MCF 10A (cell line): ENCODE data around the gene MYOZ3. TPM values are rescaled to one million over a fixed set of nuclear protein-coding genes. Genes with fewer than 3 reads are reported as not detected.
A peak's percentile ranks its signal among the peaks of the same experiment; 100 is the strongest.

Experiments
- BruUV-seq: library from RNA; stranded (reverse); fragments of 400-500 nt; replicated peaks from 2 replicates; lab custom pipeline; 2021; lab: Mats Ljungman, UMichigan
- CTCF ChIA-PET: fragments of 300-600 bp; sonication (Branson Sonifier 250); formaldehyde crosslinking; extraction: SDS; loops from one replicate; lab custom pipeline; 2021; ENCODE audit warnings: antibody characterized with exemption, inconsistent platforms; lab: Yijun Ruan, JAX
- POLR2A ChIA-PET: fragments of 300-600, 350-650 bp; sonication (Branson Sonifier 250); formaldehyde crosslinking; extraction: SDS; loops from one replicate; lab custom pipeline; 2020; ENCODE audit warnings: antibody characterized with exemption, inconsistent platforms; lab: Yijun Ruan, JAX
- DNase-seq: peaks from one replicate; pipeline ENCODE4 v3.0.0-alpha.2; 2018; ENCODE audit not compliant: unreplicated experiment
- H3K27ac Mint-ChIP-seq: one replicate; pipeline ENCODE4 v1.8.0; 2022; ENCODE audit warnings: mild to moderate bottlenecking, low read depth, mixed read lengths; ENCODE audit not compliant: unreplicated experiment
- H3K27me3 Mint-ChIP-seq: one replicate; pipeline ENCODE4 v1.8.0; 2022; ENCODE audit warnings: mixed read lengths; ENCODE audit not compliant: insufficient read depth, unreplicated experiment
- H3K36me3 Mint-ChIP-seq: one replicate; pipeline ENCODE4 v1.8.0; 2022; ENCODE audit warnings: mild to moderate bottlenecking, moderate library complexity, mixed read lengths; ENCODE audit not compliant: insufficient read depth, unreplicated experiment
- H3K4me1 Mint-ChIP-seq: one replicate; pipeline ENCODE4 v1.8.0; 2022; ENCODE audit warnings: mixed read lengths; ENCODE audit not compliant: insufficient read depth, unreplicated experiment
- H3K4me3 Mint-ChIP-seq: one replicate; pipeline ENCODE4 v1.8.0; 2022; ENCODE audit warnings: mild to moderate bottlenecking, moderate library complexity, mixed read lengths; ENCODE audit not compliant: unreplicated experiment
- H3K9me3 Mint-ChIP-seq: one replicate; pipeline ENCODE4 v1.8.0; 2022; ENCODE audit warnings: mixed read lengths; ENCODE audit not compliant: unreplicated experiment
- CTCF ChIP-seq: fragments of 200-600 bp; IDR thresholded peaks from one replicate; pipeline ENCODE4 v1.8.0; 2022; ENCODE audit warnings: antibody characterized with exemption, mild to moderate bottlenecking; ENCODE audit not compliant: unreplicated experiment
- intact Hi-C: fragments of 100-400 bp; cut with micrococcal nuclease; formaldehyde crosslinking; loops from 2 replicates; pipeline ENCODE4 v1.14.1; 2022
- total RNA-seq: library from RNA; stranded (reverse); gene quantifications from 2 replicates; pipeline ENCODE4 v1.2.3, GENCODE V29; 2022

The MYOZ3 gene
- total RNA-seq, 1 experiment from 2014 or later: not detected

DNA sequence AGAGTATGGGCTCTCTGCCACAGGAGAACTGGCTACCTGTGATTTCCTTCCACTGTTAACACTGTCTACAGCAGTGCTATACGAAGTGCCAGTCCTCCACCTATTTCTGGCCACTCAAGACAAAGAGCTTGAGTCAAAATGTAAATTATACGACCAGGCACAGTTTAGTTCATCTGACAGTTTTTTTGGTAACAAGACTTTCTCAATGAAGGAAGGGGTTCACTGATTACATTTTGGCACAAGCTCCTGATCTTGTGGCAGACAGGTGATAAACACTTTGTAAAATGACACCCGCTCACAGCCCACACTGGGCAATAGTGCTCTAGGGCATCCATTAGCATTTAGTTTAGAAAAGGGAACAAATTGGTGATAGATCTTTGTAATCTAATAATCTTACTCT, 31.2 kb downstream of the MYOZ3 start:
- no peak for TF ChIP-seq CTCF
- intact Hi-C loops: no loop called here
- ChIA-PET CTCF (interaction anchor here (2.0 kb wide), 1 partner anchor 8 kb away, joined by 12 read pairs; the partner anchor contains the start of gene RBM22), POLR2A (no interaction called here)
- no peaks in the 10 kb centered on the region for H3K9me3 Mint-ChIP-seq
- no peak overlapping the region for H3K27ac Mint-ChIP-seq
- H3K4me1 Mint-ChIP-seq: no peaks in the 10 kb centered on the region
- no peak for DNase-seq
- H3K4me3 Mint-ChIP-seq: no peak overlapping the region
- peaks cover 94% of the 10 kb centered on the region for H3K36me3 Mint-ChIP-seq
- H3K27me3 Mint-ChIP-seq: no peaks in the 10 kb centered on the region
- BruUV-seq: no TSS peak

DNA sequence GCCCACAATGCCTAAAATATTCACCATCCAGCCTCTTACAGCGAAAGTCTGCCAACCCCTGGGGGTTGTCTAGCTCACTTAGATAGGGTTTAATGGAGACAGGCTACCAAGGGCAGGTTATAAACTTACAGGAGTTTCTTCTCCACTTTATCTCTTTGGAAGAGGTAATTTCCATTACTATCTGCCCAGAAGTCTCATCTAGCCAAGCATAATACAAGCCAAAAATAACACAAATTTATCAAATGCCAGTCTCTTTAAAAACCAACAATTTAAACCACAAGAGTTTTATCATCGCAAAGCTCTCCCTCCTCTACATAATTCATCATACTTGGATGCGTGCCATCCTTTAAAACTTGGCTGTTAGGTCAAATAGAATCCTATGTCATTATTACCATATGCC, 33.6 kb downstream of the MYOZ3 start:
- H3K27ac Mint-ChIP-seq: no peak overlapping the region
- TF ChIP-seq CTCF: no peak
- intact Hi-C loops: no loop called here
- POLR2A ChIA-PET: interaction anchor here (0.7 to 1.8 kb wide), 4 partner anchors 8 to 35 kb away, joined by 3 to 4 read pairs (median 3); no protein-coding TSS in a partner anchor
- H3K9me3 Mint-ChIP-seq: no peaks in the 10 kb centered on the region
- CTCF ChIA-PET: interaction anchor here (0.6 to 2.4 kb wide), 6 partner anchors 37 to 660 kb away, joined by 3 to 14 read pairs (median 4); no protein-coding TSS in a partner anchor
- BruUV-seq: no TSS peak
- H3K27me3 Mint-ChIP-seq: no peaks in the 10 kb centered on the region
- peaks cover 93% of the 10 kb centered on the region for H3K36me3 Mint-ChIP-seq
- no peaks in the 10 kb centered on the region for H3K4me1 Mint-ChIP-seq
- H3K4me3 Mint-ChIP-seq: no peak overlapping the region
- peak; percentile 38 for DNase-seq

DNA sequence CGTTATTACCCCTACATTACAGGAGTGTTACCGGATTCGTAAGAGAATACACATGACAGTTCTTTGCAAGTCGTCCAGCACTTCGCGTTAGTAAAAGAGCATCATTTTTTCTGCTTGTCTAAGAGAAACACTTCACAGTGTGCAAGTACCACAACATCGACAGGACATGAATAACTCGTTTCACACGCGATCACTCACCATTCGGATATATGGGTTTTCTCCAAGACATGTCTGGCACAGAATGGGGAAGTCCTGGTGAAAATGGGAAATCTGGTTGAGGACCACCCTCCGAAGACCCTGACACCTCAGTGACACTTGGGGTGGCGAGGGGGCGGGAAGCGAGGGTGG, 39.2 kb downstream of the MYOZ3 start:
- ChIA-PET POLR2A (interaction anchor here (0.5 to 5.1 kb wide), 41 partner anchors 9 to 1872 kb away, joined by 3 to 101 read pairs (median 4); partner anchors contain the start of genes DCTN4, GM2A, MYOZ3 and RPS14), CTCF (interaction anchor here (0.6 to 8.6 kb wide), 52 partner anchors 9 to 522 kb away, joined by 3 to 109 read pairs (median 6); partner anchors contain the start of genes DCTN4, IRGM, MYOZ3 and SMIM3)
- BruUV-seq: no TSS peak
- H3K36me3 Mint-ChIP-seq: peaks cover 47% of the 10 kb centered on the region
- H3K27ac Mint-ChIP-seq: no peak overlapping the region
- no peaks in the 10 kb centered on the region for H3K27me3 Mint-ChIP-seq
- no peak overlapping the region for H3K4me3 Mint-ChIP-seq
- intact Hi-C loops: loop anchor here (1.0 to 10.0 kb wide), 5 partner anchors 79 to 465 kb away; no protein-coding TSS in a partner anchor
- H3K4me1 Mint-ChIP-seq: peaks cover 6% of the 10 kb centered on the region
- no peak for DNase-seq
- no peak for TF ChIP-seq CTCF
- no peaks in the 10 kb centered on the region for H3K9me3 Mint-ChIP-seq

- intact Hi-C loops: loop anchor here (1.0 to 10.0 kb wide), 5 partner anchors 79 to 464 kb away; no protein-coding TSS in a partner anchor
- no peaks in the 10 kb centered on the region for H3K9me3 Mint-ChIP-seq
- ChIA-PET POLR2A (interaction anchor here (0.5 to 5.1 kb wide), 53 partner anchors 8 to 1873 kb away, joined by 3 to 101 read pairs (median 4); partner anchors contain the start of genes DCTN4, GM2A, MYOZ3 and RPS14), CTCF (interaction anchor here (0.5 to 8.6 kb wide), 47 partner anchors 8 to 244 kb away, joined by 3 to 109 read pairs (median 6); partner anchors contain the start of genes DCTN4, IRGM, MYOZ3 and SMIM3)
- H3K36me3 Mint-ChIP-seq: peaks cover 46% of the 10 kb centered on the region
- no peak within 1 kb of the TSS for H3K4me3 Mint-ChIP-seq
- DNase-seq: peak; percentile 95
- peaks cover 6% of the 10 kb centered on the region for H3K4me1 Mint-ChIP-seq
- H3K27ac Mint-ChIP-seq: no peak within 1 kb of the TSS
- H3K27me3 Mint-ChIP-seq: no peaks in the 10 kb centered on the region
- TF ChIP-seq CTCF: peak; percentile 76
- BruUV-seq: no TSS peak
Observed at GRCh38 chr5:150700594-150701377, 39.7 kb downstream of the MYOZ3 start, which contains the start of gene RBM22. TSS of gene RBM22 (minus strand) at chr5:150701062. CDS start at chr5:150700985, 77 bp downstream.
